ENCODE results near the gene CNIH2.

The CNIH2 gene

GRCh38 chr11:66332371-66333219 lies 54.6 kb downstream of the CNIH2 start:
- no peak overlapping the region for H3K4me2 ChIP-seq (ENCODE audit: low read depth, low read length, poor library complexity, severe bottlenecking)
- no peak for TF ChIP-seq EZH2phosphoT487 (IDR thresholded peaks at IDR 0.05; ENCODE audit: borderline replicate concordance)

DNA sequence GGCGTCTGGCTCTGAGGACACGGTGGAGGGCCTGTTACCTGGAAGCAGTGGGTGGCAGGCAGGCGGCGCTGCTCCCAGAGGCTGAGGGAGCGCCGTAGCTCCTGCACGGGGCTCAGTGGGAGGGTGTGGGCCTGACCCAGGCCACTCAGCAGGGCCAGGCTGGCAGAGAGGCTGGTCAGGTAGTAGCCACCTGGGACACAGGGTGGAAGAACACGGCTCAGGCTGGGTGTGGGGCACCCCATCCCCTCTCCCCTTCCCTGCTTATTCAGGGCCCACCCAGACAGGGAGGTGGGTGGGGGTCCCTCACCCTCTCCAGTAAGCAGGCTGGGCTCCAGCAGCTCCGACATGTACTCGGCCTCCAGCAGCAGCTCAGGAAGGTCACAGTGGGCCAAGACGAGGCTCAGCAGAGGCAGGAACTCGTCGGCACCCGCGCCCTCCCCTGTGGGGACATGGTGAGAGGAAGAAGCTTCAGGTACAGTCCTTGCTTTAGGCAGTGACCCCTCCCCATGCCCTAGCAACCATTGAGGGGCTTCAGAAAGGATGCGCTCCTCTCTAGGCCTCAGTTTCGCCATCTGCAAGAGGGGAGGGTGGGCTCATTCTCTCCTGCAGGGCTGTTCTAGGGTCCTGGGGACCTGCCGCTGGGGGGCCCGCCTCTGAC lies 55.4 kb downstream of the CNIH2 start:
- Histone ChIP-seq H3K27me3 (ENCODE audit: insufficient read depth, low read length, poor library complexity, severe bottlenecking) (no peaks in the 10 kb centered on the region), H3K9me3 (ENCODE audit: insufficient read depth, low read depth, low read length) (no peaks in the 10 kb centered on the region), H2AFZ (ENCODE audit: low read length) (no peak overlapping the region), H3K4me1 (ENCODE audit: insufficient read depth, low read length, poor library complexity, severe bottlenecking) (peaks cover 12% of the 10 kb centered on the region), H3K4me2 (ENCODE audit: low read depth, low read length, poor library complexity, severe bottlenecking) (no peak overlapping the region), H3K79me2 (ENCODE audit: insufficient read depth, low read length) (no peaks in the 10 kb centered on the region), H3K9ac (ENCODE audit: low read depth, low read length, poor library complexity, severe bottlenecking) (no peak overlapping the region), H3K36me3 (ENCODE audit: insufficient read depth, low read length) (peaks cover 10% of the 10 kb centered on the region; the same call in 1 of the 2 replicates), H3F3A (ENCODE audit: low read depth) (no peaks in the 10 kb centered on the region), H3K4me3 (ENCODE audit: low read length, poor library complexity, severe bottlenecking) (no peak overlapping the region), H3K9me2 (replicated peaks; ENCODE audit: low read depth, low read length) (no peaks in the 10 kb centered on the region), H4K20me1 (ENCODE audit: insufficient read depth, low read length, poor library complexity, severe bottlenecking) (no peaks in the 10 kb centered on the region)
- no peak for TF ChIP-seq EZH2phosphoT487 (IDR thresholded peaks at IDR 0.05; ENCODE audit: borderline replicate concordance)
- TF ChIP-seq, protein P1, sequence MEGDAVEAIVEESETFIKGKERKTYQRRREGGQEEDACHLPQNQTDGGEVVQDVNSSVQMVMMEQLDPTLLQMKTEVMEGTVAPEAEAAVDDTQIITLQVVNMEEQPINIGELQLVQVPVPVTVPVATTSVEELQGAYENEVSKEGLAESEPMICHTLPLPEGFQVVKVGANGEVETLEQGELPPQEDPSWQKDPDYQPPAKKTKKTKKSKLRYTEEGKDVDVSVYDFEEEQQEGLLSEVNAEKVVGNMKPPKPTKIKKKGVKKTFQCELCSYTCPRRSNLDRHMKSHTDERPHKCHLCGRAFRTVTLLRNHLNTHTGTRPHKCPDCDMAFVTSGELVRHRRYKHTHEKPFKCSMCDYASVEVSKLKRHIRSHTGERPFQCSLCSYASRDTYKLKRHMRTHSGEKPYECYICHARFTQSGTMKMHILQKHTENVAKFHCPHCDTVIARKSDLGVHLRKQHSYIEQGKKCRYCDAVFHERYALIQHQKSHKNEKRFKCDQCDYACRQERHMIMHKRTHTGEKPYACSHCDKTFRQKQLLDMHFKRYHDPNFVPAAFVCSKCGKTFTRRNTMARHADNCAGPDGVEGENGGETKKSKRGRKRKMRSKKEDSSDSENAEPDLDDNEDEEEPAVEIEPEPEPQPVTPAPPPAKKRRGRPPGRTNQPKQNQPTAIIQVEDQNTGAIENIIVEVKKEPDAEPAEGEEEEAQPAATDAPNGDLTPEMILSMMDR (conservative IDR thresholded peaks at IDR 0.05; ENCODE audit: low read length): no peak

More at GRCh38 chr11:66332371-66333219, 54.6 kb downstream of the CNIH2 start:
- no peaks in the 10 kb centered on the region for H3K9me3 ChIP-seq (ENCODE audit: insufficient read depth, low read depth, low read length)
- no peaks in the 10 kb centered on the region for H4K20me1 ChIP-seq (ENCODE audit: insufficient read depth, low read length, poor library complexity, severe bottlenecking)
- peaks cover 16% of the 10 kb centered on the region for H3K4me1 ChIP-seq (ENCODE audit: insufficient read depth, low read length, poor library complexity, severe bottlenecking)
- peaks cover 9% of the 10 kb centered on the region; the same call in 1 of the 2 replicates for H3K36me3 ChIP-seq (ENCODE audit: insufficient read depth, low read length)
- H3K79me2 ChIP-seq (ENCODE audit: insufficient read depth, low read length): no peaks in the 10 kb centered on the region
- H3K4me3 ChIP-seq (ENCODE audit: low read length, poor library complexity, severe bottlenecking): no peak overlapping the region
- no peak overlapping the region for H3K9ac ChIP-seq (ENCODE audit: low read depth, low read length, poor library complexity, severe bottlenecking)
- no peaks in the 10 kb centered on the region for H3F3A ChIP-seq (ENCODE audit: low read depth)
- no peak overlapping the region for H2AFZ ChIP-seq (ENCODE audit: low read length)
- H3K27me3 ChIP-seq (ENCODE audit: insufficient read depth, low read length, poor library complexity, severe bottlenecking): no peaks in the 10 kb centered on the region
- no peaks in the 10 kb centered on the region for H3K9me2 ChIP-seq (replicated peaks; ENCODE audit: low read depth, low read length)

All from Loucy (cell line).